Amygdala (tissue), 56 donors: ENCODE measurements around the gene NTMT1.
A peak's percentile ranks its signal among the peaks of the same experiment; 100 is the strongest.

Experiments used
- DNase-seq, 56 donors: peaks; one replicate each; lab custom pipeline; 2025; lab: John Stamatoyannopoulos, UW

NTMT1 gene

DNA sequence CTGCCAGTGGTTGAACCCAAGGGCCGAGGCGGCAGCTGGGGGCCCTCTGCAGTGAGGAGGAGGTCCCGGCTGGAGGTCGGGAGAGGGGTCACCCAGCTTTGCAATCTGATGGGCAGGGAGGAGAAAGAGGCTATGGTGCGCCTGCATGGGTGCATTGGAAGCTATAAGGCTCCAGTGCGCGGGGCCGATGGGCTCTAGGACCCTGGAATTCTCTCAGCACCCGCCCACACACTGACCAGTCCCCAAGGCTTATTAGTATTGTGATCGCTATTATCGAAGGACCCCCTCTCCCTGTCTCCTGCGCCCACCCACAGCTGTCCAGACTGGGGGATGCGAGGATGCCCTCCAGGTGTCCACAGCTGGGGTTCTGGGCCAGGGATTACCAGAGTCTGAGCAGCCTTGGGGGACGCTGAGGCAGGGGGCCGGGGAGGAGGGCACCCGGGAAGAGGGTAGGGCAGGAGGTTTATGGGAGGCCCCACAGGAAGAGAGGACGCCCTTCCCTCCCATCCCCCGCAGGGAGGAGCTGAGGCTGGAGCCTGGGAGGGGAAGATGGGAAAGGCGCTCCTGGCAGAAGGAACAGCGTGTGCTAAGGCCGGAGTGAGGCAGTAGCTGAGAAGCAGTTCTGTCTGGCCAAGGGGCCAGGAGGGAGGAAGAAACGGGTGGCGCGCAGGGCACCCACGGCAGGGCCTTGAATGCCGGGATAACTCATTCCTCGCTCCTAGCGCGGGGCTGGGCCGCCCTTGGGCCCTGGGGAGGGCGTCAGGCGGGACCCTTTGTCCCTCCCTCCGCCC lies 29.2 kb upstream of the NTMT1 start:
- DNase-seq = peak in 2 of 56 donors; percentile 24 to 58

DNA sequence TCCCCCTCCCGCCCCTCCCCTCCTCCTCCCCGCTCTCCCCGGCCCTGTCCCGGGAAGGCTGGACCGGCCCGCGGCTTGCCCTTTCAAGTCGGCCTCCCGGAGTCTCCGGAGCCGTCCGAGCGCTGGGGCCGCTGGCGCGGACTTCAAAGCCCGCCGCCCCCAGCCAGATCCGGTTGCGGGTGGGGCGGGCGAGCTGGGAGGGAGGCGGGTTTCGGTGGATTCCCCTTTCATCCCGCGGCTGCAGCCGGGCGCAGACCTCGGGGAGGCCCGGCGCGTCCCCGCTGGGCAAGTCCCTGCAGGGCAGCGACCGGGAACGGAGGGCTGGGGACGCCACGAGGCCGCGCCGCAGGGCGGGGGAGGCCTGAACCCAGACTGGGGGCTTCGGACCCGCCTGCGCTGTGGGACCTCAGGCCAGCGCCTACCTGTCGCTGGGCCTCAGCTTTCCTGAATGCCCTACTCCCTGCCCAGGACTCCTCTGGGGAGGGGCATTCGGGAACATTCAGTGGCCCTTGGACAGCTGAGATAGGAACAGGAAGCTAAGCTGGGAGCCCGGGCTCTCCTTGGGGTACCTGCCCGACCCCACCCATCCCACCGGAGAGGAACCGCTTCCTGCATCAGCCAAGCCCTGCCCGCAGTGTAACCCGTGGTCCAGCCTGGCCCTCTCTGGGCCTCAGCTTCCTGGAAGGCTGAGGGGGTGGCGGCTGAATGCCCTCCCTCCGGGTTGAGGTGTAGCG lies 28.4 kb upstream of the NTMT1 start:
- peak in 1 of 56 donors; percentile 58 for DNase-seq

DNA sequence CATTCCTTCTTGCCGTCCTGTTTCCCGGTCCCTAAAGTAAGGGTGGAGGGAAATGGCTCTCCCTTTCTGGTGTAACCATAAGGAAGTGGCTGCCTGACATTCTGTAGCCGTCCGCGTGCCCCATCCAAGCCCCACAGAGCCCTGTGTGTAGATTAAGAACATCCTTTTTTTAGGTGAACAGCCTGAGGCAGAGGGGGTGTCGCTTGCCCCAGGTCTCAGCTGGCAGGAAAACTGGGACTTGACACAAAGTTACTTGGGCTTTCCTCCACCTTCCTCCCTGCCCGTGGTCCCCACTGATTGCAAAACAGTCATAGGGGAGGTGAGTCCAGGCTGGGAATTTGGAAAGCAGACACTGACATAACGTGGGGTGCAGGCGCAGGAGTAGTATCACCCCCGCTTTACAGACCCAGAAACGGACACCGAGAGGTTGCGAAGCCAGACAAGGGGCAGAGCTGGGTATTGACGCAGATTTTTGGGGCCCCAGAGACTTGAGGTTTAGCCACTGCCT lies 27.8 kb upstream of the NTMT1 start:
- DNase-seq = no peak

DNA sequence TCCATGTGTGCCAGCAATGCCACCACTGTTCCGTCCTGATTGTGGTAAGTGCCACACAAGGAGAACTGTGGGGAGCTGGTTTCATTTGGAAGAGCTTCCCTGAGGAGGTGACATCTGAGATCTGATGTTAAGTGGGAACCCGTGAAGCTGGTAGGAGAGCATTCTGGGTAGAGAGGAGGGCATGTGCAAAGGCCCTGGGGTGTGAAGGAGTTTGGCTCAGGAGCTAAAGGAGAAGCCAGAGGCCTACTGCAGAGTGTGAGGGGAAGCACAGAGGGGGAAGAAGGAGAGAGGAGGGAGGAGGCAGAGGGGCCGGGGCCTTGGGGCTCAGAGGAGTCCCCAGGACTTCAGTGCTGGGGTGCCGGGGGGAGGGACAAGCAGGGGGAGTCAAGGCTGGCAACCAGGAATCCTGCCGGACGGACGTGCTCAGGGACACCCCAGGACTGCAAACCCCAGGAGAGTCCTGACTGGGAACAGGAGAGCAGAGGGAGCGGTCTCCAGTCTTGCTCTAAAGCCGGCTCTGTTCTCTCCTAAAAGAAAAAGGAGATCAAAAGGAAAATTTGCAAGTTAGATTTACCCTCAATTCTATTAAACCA lies 24.8 kb upstream of the NTMT1 start:
- no peak for DNase-seq

DNA sequence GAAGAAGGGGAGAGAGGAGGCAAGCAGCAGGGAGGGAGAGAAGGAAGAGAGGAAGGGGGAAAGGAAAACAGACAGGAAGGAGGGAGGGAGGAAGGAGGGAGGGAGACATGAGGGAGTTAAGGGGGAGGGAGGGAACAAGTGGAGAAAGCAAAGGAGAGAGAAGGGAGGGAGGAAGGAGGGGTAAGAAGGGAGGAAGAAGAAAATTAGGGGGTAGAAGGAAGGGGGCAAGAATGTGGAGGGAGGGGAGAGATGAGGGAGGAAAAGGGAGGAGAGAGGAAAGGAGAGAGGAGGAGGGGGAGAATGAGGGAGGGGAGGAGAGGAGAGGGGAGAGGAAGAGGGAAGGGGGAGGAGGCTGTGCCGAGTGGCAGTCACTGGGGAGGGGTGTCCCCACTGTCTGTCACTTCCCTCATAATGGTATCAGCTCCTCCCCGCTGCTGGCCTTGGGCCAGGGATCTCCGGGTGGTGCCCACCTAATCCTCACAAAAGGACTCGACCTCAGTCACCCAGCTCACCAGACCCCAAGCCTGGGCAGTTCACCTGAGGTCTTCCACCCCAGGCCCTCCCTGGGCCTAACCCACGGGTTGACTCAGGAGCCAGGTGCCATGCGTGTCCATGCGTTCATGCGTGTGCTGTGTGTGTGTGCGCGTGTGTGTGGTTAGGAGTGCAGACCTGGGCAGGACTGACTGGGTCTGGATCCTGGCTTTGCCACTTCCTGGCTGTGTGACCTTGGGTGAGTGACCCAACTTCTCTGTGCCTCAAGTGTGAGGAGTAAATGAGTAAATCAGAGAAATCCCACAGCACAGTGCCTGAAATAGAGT lies 23.2 kb upstream of the NTMT1 start:
- DNase-seq = peak in 1 of 56 donors; percentile 30

DNA sequence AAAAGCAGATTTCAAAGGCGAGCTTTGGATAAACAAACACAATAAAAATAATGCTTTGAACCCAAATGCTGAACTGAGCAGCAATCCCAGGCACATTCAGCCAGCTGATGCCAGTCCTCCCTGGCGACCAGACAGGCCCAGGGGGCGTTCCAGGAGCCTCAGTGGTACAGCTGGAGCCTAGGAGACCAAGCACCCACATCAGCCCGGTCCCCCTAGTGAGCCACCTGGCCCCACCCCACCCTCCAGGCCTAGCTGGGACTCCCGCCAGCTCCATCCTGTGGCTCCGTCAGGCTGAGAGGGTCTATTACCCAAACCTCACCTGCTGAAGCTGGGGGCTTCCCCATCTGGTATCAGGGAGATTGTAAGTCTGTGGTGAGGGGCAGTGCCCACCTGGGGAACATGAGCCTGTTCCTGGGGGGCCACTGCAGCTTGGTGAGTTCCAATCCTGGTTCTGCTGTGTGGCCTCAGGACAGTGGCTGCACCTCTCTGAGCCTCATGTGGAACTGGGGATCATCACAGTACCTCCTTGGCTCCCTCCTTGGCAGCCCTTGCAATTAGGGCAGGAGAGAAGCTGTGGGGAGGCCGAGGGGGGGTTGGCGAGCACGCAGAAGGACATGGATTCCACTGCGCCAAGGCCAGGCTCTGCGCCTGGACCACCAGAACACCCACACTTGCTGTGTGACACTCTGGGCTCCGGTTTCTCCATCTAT lies 21.8 kb upstream of the NTMT1 start:
- DNase-seq = no peak

DNA sequence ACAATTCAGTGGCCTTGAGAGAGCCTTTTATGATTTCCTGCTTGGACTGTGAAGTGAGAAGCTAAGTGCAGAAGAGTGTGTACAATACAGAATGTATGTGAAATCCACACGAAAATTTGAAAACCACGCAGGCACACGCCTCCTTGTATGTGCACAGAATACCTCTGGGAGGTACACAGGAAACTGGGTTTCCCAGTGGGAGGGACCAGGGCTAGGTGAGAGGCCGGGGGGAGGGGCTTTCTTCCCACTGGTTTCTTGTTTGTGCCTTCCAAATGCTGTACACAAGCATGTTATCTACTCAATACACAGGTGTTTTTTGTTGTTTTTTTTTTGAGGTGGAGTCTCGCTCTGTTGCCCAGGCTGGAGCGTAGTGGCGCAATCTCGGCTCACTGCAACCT lies 21.2 kb upstream of the NTMT1 start:
- DNase-seq = no peak

DNA sequence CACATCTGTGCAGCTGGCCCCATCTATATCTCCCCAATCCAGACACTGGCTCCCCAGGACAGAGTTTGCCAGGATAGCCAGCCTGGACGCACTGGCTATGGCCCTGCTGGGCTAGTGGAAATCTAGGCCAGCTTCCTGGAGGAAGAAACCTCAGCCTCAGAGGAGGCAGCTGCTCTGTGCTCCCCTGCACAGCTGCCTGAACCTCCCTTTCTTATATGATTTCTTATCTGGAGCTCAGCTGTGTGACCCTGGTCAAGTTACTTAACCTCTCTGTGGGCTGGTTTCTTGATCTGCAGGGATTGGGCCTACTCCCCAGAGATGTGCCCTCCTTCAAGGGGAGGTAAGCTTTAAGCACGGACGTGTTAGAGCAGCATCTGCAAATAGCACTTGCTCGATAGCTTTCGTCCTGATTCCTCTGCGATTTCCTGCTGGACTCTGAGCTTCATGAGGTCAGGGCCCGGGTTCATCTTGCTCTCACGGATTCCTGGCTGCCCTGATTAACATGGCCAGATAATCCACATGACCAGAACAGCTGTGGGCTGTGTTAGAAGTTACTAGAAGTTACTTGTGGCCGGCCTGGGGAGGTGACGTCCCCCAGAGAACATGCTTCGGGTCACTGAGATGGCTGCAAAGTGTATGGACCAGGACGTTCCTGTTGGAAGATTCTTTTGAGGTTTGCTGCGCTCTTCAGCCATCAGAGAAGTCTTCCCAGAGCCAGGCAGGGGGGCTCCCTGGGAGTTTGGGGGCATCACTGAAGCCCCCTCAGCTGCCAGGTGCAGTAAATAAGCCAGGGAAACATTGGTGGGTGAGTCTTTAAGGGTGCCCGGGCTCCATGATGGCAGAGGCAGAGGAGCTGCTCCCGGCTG lies 19.6 kb upstream of the NTMT1 start:
- DNase-seq = no peak

DNA sequence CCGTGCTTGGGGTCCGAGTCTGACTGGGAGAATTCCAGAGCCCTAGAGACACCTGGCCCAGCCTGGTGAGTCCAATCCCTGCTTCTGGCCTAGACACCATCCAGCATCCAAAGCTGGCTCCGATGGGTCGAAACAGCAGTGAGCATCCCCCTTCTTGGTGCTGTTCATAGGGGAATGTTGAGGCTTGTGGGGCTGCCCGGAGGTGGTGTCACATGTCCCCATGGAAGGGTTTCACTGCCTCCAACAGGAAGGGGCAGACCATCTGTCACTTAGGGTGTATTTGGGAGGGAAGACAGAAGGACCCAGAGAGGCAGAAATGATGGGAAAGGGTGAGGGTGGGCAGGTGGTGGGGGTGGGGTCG lies 19.0 kb upstream of the NTMT1 start:
- no peak for DNase-seq

DNA sequence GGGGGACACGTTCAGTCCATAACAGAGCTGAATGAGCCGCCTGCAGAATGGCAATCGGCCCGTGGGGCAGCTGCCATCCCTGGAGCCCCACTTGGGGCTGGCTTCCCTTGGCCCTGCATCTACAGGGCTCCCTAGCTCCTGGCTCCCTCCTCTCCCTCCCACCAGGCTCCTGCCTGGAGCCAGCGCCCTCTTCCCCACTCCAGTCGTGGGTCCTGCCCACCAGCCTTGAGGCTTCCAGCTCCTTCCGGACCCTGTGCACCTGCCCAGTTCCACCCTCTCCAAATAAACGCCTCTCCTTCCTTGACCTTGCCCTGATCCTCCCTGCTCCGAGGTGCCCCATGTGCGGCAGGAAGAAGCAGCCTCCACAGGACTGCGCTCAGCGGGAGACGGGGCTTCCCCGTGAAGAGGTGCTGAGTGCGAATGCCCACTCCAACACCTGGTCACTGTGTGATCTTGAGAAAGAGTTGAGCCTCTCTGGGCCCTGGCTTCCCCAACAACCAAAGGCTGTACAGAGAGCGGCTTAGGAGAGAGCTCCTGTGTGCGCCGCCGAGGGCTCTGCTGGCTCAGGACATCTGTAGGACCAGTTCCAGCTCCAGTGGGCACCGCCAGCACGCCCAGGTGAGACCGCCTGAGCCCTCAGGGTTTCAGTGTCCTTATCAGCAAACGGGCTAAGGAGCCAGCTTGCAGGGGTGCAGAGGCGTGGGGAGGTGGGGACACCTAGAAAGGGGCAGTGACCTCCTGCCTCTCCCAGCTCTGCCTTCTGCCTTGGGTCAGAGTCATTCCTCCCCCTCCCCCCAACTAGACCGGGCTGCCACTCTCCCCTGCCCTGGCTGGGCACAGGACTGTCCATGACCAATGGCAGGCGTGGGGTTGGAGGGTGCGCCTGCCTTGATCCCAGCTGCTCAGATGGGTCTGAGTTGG lies 17.1 kb upstream of the NTMT1 start:
- no peak for DNase-seq

DNA sequence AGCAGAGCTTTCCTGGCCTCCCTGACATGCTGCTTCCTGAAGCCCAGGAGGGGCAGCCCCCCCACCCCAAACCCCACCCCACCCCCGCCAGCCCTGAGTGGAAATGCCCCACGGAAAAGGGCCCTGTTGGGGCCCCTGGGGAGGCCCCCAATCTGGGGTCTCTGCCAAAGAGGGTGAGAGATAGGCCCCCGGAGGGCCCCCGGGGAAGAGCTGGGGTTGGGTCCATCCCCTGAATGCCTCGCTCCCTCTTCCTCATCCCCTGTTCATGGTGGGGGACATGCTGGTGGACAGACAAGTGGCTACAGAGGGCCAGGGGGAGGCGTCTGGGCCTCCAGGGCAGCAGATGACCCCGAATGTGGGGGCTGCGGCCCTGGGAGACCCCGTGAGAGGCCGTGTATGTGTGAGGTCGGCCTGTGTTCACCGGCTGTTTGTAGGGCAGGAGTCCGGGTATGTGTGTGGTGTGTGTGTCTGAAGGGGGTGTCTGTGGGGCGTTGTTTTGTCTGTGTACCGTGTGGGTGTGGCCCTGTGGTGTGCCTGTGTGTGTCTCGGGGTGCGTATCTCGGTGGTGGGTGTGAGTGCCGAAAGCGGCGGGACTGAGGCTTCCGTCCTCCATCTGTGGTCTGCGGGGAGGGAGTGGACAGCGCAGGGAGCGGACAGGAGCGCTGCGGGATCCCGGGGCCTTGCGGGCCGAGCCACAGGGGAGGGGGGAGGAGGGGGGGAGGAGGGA lies 16.3 kb upstream of the NTMT1 start:
- peak in 1 of 56 donors; percentile 38 for DNase-seq

DNA sequence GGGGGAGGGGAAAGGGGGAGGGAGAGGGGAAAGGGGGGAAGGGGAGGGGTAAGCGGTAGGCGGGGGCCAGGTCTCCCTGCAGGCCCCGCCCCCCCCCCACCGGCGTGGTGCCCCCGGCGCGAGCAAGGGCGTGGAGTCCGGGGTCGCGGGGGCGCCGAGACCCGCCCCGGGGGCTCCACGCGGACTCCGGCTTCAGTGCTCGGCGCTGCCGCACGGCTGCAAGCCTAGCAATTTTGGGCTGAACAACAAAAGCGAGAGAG lies 15.8 kb upstream of the NTMT1 start:
- no peak for DNase-seq

DNA sequence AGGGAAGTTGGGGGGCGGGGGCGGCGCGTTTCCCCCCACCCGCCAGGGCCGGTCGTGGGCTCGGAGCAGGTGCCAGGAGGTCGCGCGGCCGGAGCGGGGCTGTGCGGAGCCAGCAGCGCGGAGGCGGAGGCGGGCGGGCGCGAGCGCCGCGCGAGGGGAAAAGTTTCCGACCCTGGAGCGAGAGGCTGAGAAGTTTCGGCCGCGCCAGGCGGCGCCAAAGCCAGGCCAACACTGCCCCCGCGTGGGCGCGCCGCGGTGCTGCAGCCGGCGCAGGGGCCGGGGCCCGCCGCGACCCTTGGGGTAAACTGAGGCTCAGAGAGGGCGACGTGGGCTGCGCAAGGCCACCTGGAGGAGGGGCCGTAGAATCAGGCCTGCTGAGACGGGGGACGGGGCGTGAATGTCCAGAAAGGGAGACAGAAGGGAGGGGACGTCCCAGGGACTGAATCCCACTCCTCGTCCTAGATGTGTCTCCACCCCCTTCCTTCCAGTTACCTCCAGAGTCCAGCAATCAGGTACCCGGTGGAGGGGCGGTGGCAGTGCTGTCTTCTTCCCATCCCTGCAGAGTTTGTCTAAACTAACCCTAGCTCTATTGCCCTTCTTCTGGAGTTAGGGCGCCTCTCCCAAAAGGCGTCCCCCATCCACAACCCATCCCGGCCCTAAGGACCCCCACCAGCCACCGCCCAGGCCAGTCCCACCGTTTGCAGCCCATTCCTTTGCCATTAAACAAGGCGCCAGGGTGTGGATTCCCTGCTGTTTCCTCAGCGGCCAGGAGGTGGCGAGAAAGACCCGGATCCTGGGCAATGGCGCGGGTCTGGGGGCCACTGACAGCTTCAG lies 15.3 kb upstream of the NTMT1 start:
- DNase-seq = peak in 45 of 56 donors; percentile 9 to 76 (median 51)

DNA sequence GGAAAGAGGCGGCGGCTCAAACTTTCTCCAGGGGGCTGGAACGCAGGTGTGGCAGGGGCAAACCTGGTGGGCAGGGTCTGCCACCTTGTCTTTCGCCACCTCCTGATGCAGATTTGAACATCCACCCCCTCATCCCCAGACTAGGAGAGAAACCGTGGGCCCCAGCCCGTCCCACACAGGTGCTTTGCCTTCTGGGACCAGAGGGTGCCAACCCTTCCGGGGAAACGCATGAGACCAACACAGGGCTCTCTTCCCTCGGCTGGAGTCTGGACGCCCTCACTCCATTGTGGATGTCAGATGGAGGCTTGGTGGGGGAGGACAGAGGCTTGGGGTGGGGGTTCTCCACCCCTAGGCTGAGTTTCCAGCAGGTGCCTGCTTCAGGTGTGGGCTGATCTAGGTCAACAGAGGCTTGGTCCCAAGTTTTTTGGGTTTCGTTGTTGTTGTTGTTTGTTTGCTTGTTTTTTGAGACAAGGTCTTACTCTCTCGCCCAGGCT lies 14.6 kb upstream of the NTMT1 start:
- DNase-seq = peak in 1 of 56 donors; percentile 25

DNA sequence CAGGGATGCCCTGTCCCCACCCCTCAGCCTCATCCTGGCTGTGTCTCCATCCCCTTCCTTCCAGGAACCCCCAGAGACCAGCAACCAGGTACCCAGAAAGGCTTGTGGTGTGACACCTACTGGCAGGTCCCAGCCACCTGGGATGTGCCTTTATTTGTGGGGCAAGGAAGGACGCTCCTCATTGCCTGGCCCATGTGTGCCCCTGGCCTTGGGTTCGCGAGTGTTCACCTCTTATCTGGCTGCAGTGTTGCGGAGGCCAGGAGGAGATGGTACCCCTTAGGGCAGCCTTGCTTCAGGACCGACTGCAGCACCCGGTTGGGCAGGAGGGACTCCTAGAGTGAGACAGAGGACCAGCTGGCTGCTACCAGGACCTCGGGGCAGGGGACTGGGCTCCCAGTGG lies 13.8 kb upstream of the NTMT1 start:
- DNase-seq = no peak

DNA sequence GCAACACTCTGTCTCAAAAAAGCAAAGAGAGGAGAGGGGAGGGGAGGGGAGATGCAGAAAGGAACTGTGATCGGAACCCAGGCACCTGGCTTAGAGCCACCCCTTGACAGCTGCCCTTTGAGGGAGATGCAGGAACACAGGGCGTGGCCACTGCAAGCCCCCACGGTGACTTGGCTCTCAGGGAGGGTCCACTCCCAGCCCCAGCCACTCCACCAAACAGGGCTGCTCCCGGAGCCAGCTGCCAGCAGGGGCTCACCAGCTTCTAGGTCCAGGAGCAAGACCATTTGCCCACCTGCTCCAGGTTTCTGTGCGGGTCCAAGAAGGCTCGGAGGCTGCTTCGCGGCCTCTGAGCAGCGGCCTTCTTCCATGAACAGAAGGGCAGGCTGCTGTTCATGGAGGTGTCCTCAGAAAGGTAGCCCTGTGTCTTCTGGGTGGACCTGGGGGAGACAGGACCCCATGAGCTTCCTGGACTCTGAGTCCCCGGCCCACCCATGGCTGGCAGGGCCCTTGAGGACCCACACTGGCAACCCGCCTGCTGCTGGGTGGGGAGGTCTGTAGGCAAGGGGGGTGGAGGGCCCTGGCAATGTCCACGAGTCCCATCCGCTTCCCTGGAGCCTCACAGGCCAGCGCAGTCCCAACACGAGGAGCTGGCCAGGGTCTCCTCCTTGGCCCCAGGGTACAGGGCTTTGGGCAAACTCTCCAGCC lies 13.0 kb upstream of the NTMT1 start:
- DNase-seq = peak in 4 of 56 donors; percentile 38 to 58 (median 48)
